Psoas muscle (tissue), 8 donors: ENCODE results near the gene ELFN1. TPM values are rescaled to one million over a fixed set of nuclear protein-coding genes. Genes with fewer than 3 reads are reported as not detected.
A peak's percentile ranks its signal among the peaks of the same experiment; 100 is the strongest.

Experiments
- ATAC-seq, 4 donors: fragments of 200-7000 bp; cut with Tn5 transposase; one replicate each; pipeline ENCODE4 v1.9.1; 2020; ENCODE audit warnings: moderate library complexity in 3 of 4, mild to moderate bottlenecking in 2 of 4
- DNase-seq, 2 donors: peaks; one replicate each; pipeline ENCODE4 v3.0.0-alpha.2; 2020
- H3K27ac ChIP-seq: fragments of 200-600 bp; one replicate; pipeline ENCODE4 v1.8.0; 2022
- H3K27me3 ChIP-seq, 3 donors: fragments of 200-600 bp in 1 of 3; one replicate each; pipeline versions ENCODE4 v1.6.1 to v1.8.0; 2013 to 2022; ENCODE audit warnings: low read length in 2 of 3, mild to moderate bottlenecking in 2 of 3, moderate library complexity in 1 of 3; ENCODE audit not compliant: insufficient read depth in 3 of 3
- H3K36me3 ChIP-seq, 2 donors: fragments of 200-600 bp in 1 of 2; one replicate each; pipeline versions ENCODE4 v1.6.1 to v1.8.0; 2013 to 2022; ENCODE audit warnings: low read depth in 1 of 2, mild to moderate bottlenecking in 1 of 2, moderate library complexity in 1 of 2; ENCODE audit not compliant: insufficient read depth in 1 of 2
- H3K4me1 ChIP-seq: fragments of 200-600 bp; one replicate; pipeline ENCODE4 v1.8.0; 2022
- H3K4me3 ChIP-seq: fragments of 200-600 bp; one replicate; pipeline ENCODE4 v1.8.0; 2022; ENCODE audit warnings: mild to moderate bottlenecking
- H3K9me3 ChIP-seq: fragments of 200-600 bp; one replicate; pipeline ENCODE4 v1.8.0; 2022
- CTCF ChIP-seq: fragments of 200-600 bp; IDR thresholded peaks from one replicate; pipeline ENCODE4 v1.8.0; 2022; ENCODE audit warnings: antibody characterized with exemption
- WGBS, 3 donors: extraction: QIAGEN DNeasy Blood & Tissue Kit; methylation state at CpG; one replicate each; pipeline versions ENCODE4 v1.1.6 to v1.1.7; 2013; 5-methylcytosine and 5-hydroxymethylcytosine counted together
- intact Hi-C, 2 donors: fragments of 100-400 bp; cut with DNase I; formaldehyde crosslinking; loops; one replicate each; pipeline versions ENCODE4 v1.11.0 to v1.14.2; 2022
- polyA plus RNA-seq, 3 donors: library from polyadenylated mRNA; stranded (reverse); fragments of 200-250 nt; gene quantifications; one replicate each; pipeline ENCODE4 v1.2.3, GENCODE V29; 2013
- total RNA-seq, 4 donors: library from RNA; stranded (reverse); fragmentation: NEBNext Ultra II Directional in 2 of 4; extraction: Animal tissue kit (Norgen Biotek cat#: 25700) in 2 of 4; gene quantifications; one replicate each; pipeline versions ENCODE4 v1.2.1 to v1.2.4, GENCODE V29; 2021 to 2023
- donor health status: healthy with polysubstance abuse.
- donor health status: DM: no; HTN: no; CAD: no; lungs with moderate emphysema.
- donor health status: Bipolar disorder and iron deficiency.
- donor health status: healthy.
- donor health status: DM: yes; HTN: yes; CAD: no.
- donor health status: DM: no; HTN: no; CAD: no.
- donor health status: DM: no; HTN: no; CAD: no.
- donor health status: DM: yes; HTN: yes; CAD: no.

Gene ELFN1
- total and polyA plus RNA-seq, 7 donors, result 0.11 to 0.87 (median 0.64) TPM

- Histone ChIP-seq H3K36me3 (no peaks in the 10 kb centered on the region), H3K9me3 (no peaks in the 10 kb centered on the region), H3K4me1 (no peaks in the 10 kb centered on the region), H3K4me3 (no peak overlapping the region), H3K27ac (no peak overlapping the region), H3K27me3 (peaks cover 0 to 73% (median 22%) of the 10 kb centered on the region in 3 donors)
- 78 to 79% (median 79%) methylated on average over 17 to 21 of the region's 21 CpGs for WGBS, 3 donors
- DNase-seq (peak in 1 of 2 donors; percentile 37), ATAC-seq (no peak)
- intact Hi-C loops, result no loop called here
- TF ChIP-seq CTCF, result no peak
Measured at GRCh38 chr7:1674161-1675035, 4.3 kb downstream of the ELFN1 start.

GRCh38 chr7:1675036-1675671, 5.1 kb downstream of the ELFN1 start:
- no peak for TF ChIP-seq CTCF
- intact Hi-C loops, result no loop called here
- H3K27me3 ChIP-seq, result peaks cover 0 to 71% (median 20%) of the 10 kb centered on the region in 3 donors
- no peak overlapping the region for H3K4me3 ChIP-seq
- no peaks in the 10 kb centered on the region for H3K4me1 ChIP-seq
- H3K9me3 ChIP-seq, result no peaks in the 10 kb centered on the region
- 50 to 60% (median 55%) methylated on average over 28 to 29 of the region's 29 CpGs for WGBS, 3 donors
- ATAC-seq (no peak), DNase-seq (peak in 1 of 2 donors; percentile 48)
- H3K36me3 ChIP-seq, result no peaks in the 10 kb centered on the region
- no peak overlapping the region for H3K27ac ChIP-seq

- intact Hi-C loops, result no loop called here
- Histone ChIP-seq H3K4me3 (no peak overlapping the region), H3K9me3 (no peaks in the 10 kb centered on the region), H3K4me1 (no peaks in the 10 kb centered on the region), H3K27me3 (peaks cover 0 to 63% (median 14%) of the 10 kb centered on the region in 3 donors), H3K36me3 (no peaks in the 10 kb centered on the region), H3K27ac (no peak overlapping the region)
- WGBS, 3 donors, result 52 to 55% (median 53%) methylated on average over 30 of the region's 30 CpGs
- DNase-seq (no peak), ATAC-seq (no peak)
- TF ChIP-seq CTCF, result no peak
Measured at GRCh38 chr7:1675673-1676549, 5.8 kb downstream of the ELFN1 start.

- Histone ChIP-seq H3K27me3 (peaks cover 0 to 56% (median 9%) of the 10 kb centered on the region in 3 donors), H3K36me3 (no peaks in the 10 kb centered on the region), H3K27ac (no peak overlapping the region), H3K4me3 (no peak overlapping the region), H3K9me3 (no peaks in the 10 kb centered on the region), H3K4me1 (no peaks in the 10 kb centered on the region)
- DNase-seq (no peak), ATAC-seq (no peak)
- 64 to 69% (median 64%) methylated on average over 23 of the region's 23 CpGs for WGBS, 3 donors
- intact Hi-C loops, result no loop called here
- TF ChIP-seq CTCF, result no peak
Measured at GRCh38 chr7:1676550-1677078, 6.5 kb downstream of the ELFN1 start.
